K562 (cell line): Measurements from ENCODE around the gene CAPN7. TPM values are rescaled to one million over a fixed set of nuclear protein-coding genes. Genes with fewer than 3 reads are reported as not detected.

Source experiments
- ATF4 ChIP-seq: fragments of 450-650 bp; formaldehyde crosslinking; IDR thresholded peaks from 2 replicates; pipeline ENCODE4 v1.4.0; 2022; ENCODE audit warnings: mild to moderate bottlenecking, moderate library complexity
- BHLHE40 ChIP-seq: IDR thresholded peaks from 2 replicates; pipeline ENCODE4 v1.6.1; 2011; ENCODE audit warnings: low read length, improper control_type of control experiment
- EP300 ChIP-seq: IDR thresholded peaks from 2 replicates; pipeline ENCODE4 v1.6.1; 2012; ENCODE audit warnings: low read length, improper control_type of control experiment
- HCFC1 ChIP-seq: IDR thresholded peaks from 2 replicates; pipeline ENCODE4 v1.6.1; 2012; ENCODE audit warnings: low read depth, low read length, improper control_type of control experiment
- HDAC2 ChIP-seq: fragments of 450-650 bp; IDR thresholded peaks from 2 replicates; pipeline ENCODE4 v1.6.1; 2016; ENCODE audit warnings: mild to moderate bottlenecking
- HMGXB4 ChIP-seq: sonication (generic); formaldehyde crosslinking; IDR thresholded peaks from 2 replicates; pipeline ENCODE4 v1.8.1; 2023; ENCODE audit warnings: mild to moderate bottlenecking, missing genetic modification reagents
- JUNB ChIP-seq: fragments of 450-650 bp; formaldehyde crosslinking; conservative IDR thresholded peaks from 2 replicates; pipeline ENCODE4 v1.4.0; 2020; ENCODE audit warnings: mild to moderate bottlenecking
- KAT7 ChIP-seq: sonication (generic); formaldehyde crosslinking; IDR thresholded peaks from 2 replicates; pipeline ENCODE4 v1.8.0; 2022; ENCODE audit warnings: missing genetic modification reagents, mild to moderate bottlenecking, borderline replicate concordance
- KDM5B ChIP-seq: fragments of 200-600 bp; sonication (generic); IDR thresholded peaks from 2 replicates; pipeline ENCODE4 v1.6.1; 2012; ENCODE audit warnings: low read depth, mild to moderate bottlenecking, moderate library complexity, low read length, control low read depth, inconsistent platforms; ENCODE audit not compliant: insufficient replicate concordance
- KLF16 ChIP-seq: IDR thresholded peaks from 2 replicates; pipeline ENCODE4 v1.6.1; 2016; ENCODE audit warnings: antibody characterized with exemption
- MEF2A ChIP-seq: IDR thresholded peaks from 2 replicates; pipeline ENCODE4 v1.6.1; 2011; ENCODE audit warnings: low read depth, mild to moderate bottlenecking, low read length, moderate library complexity; ENCODE audit not compliant: control insufficient read depth
- MTA3 ChIP-seq: fragments of 450-650 bp; formaldehyde crosslinking; IDR thresholded peaks from 2 replicates; pipeline ENCODE4 v1.6.1; 2017; ENCODE audit warnings: mild to moderate bottlenecking, borderline replicate concordance
- MTF1 ChIP-seq: fragments of 250-450 bp; sonication (Bioruptor Pico); IDR thresholded peaks from 2 replicates; pipeline ENCODE4 v1.9.0; 2021; ENCODE audit warnings: moderate library complexity, mild to moderate bottlenecking, inconsistent platforms, borderline replicate concordance
- NCOA4 ChIP-seq: fragments of 450-650 bp; IDR thresholded peaks from 2 replicates; pipeline ENCODE4 v1.6.1; 2018; ENCODE audit warnings: mild to moderate bottlenecking; ENCODE audit not compliant: partially characterized antibody
- NR2F6 ChIP-seq: fragments of 450-650 bp; formaldehyde crosslinking; IDR thresholded peaks from 2 replicates; pipeline ENCODE4 v1.4.0; 2020; ENCODE audit warnings: mild to moderate bottlenecking
- PKNOX1 ChIP-seq: fragments of 450-650 bp; IDR thresholded peaks from 2 replicates; pipeline ENCODE4 v1.6.1; 2016
- SAFB ChIP-seq: fragments of 200-400 bp; formaldehyde crosslinking; IDR thresholded peaks from 2 replicates; pipeline ENCODE4 v1.6.1; 2017; ENCODE audit warnings: low read depth, low read length, borderline replicate concordance
- SIN3A ChIP-seq, 2 experiments: fragments of 150-350 bp in 1 of 2; IDR thresholded peaks; 2 replicates each; pipeline ENCODE4 v1.6.1; 2011 to 2016; ENCODE audit warnings: borderline replicate concordance in 2 of 2, low read depth in 2 of 2, low read length in 2 of 2, mild to moderate bottlenecking in 2 of 2, moderate library complexity in 2 of 2; ENCODE audit not compliant: control insufficient read depth in 1 of 2
- SMAD4 ChIP-seq: fragments of 250-450 bp; sonication (Bioruptor Pico); conservative IDR thresholded peaks from 2 replicates; pipeline ENCODE4 v1.8.0; 2021; ENCODE audit warnings: inconsistent platforms, mild to moderate bottlenecking, moderate library complexity
- TARDBP ChIP-seq: fragments of 450-650 bp; IDR thresholded peaks from 2 replicates; pipeline ENCODE4 v1.6.1; 2016
- THRAP3 ChIP-seq: fragments of 450-650 bp; IDR thresholded peaks from 2 replicates; pipeline ENCODE4 v1.6.1; 2016; ENCODE audit warnings: mild to moderate bottlenecking, inconsistent platforms, borderline replicate concordance
- ZBTB7A ChIP-seq: IDR thresholded peaks from 2 replicates; pipeline ENCODE4 v1.6.1; 2011; ENCODE audit warnings: low read depth, mild to moderate bottlenecking, low read length, moderate library complexity, borderline replicate concordance; ENCODE audit not compliant: control insufficient read depth
- ZNF140 ChIP-seq: fragments of 250-450 bp; sonication (Bioruptor Pico); IDR thresholded peaks from 2 replicates; pipeline ENCODE4 v1.8.0; 2021; ENCODE audit warnings: moderate library complexity, mild to moderate bottlenecking, inconsistent platforms
- ZNF23 ChIP-seq: fragments of 250-450 bp; sonication (Bioruptor Pico); IDR thresholded peaks from 2 replicates; pipeline ENCODE4 v1.4.0; 2020; ENCODE audit warnings: mild to moderate bottlenecking
- ZNF232 ChIP-seq: sonication (generic); formaldehyde crosslinking; IDR thresholded peaks from 2 replicates; pipeline ENCODE4 v1.8.0; 2022; ENCODE audit warnings: mild to moderate bottlenecking, missing genetic modification reagents
- ZNF696 ChIP-seq: fragments of 250-450 bp; sonication (Bioruptor Pico); conservative IDR thresholded peaks from 2 replicates; pipeline ENCODE4 v1.4.0; 2020; ENCODE audit warnings: mild to moderate bottlenecking, moderate library complexity
- ZNF830 ChIP-seq: fragments of 250-450 bp; sonication (Bioruptor Pico); IDR thresholded peaks from 2 replicates; pipeline ENCODE4 v1.5.0; 2021; ENCODE audit warnings: mild to moderate bottlenecking
- polyA plus RNA-seq, 8 experiments: library from polyadenylated mRNA; depleted of rRNA in 4 of 8; stranded (reverse) in 5 of 8; unstranded in 3 of 8; fragments of >200 nt; fragmentation: Nextera tagmentation in 2 of 8; fragmentation: Illumina TruSeq in 1 of 8; extraction: Ambion mirVana in 2 of 8; extraction: Trizol in 1 of 8; gene quantifications; 2 replicates each; pipeline versions ENCODE4 v1.2.1 to v1.2.3, GENCODE V29; 2011 to 2014; ENCODE audit warnings: inconsistent platforms in 1 of 8, missing spikeins in 1 of 8
- total RNA-seq, 7 experiments: library from RNA; depleted of rRNA in 6 of 7; stranded (reverse); fragments of >200 nt in 6 of 7; fragmentation: Illumina TruSeq in 2 of 7; extraction: Trizol in 2 of 7; gene quantifications; 2 replicates each; pipeline versions ENCODE4 v1.2.1 to v1.2.3, GENCODE V29; 2011 to 2021; ENCODE audit warnings: low replicate concordance in 1 of 7

Gene CAPN7
- total and polyA plus RNA-seq, 9 of the 15 experiments (the other 6 are each of a cell fraction or from before 2014, with no cell fraction given) = 6.5 to 42.7 (median 32.7) TPM

- TF ChIP-seq ZNF23 (no peak), ZBTB7A (peak; percentile 91), SAFB (peak; percentile 84), HDAC2 (no peak), NR2F6 (peak; percentile 75; the same call in 1 of the 2 replicates), KDM5B (peak; percentile 94), NCOA4 (no peak), EP300 (no peak), PKNOX1 (no peak), ZNF232 (peak; percentile 94), SMAD4 (CRISPR knock-in tag) (peak; percentile 86), ZNF140 (CRISPR knock-in tag) (no peak), HMGXB4 (CRISPR knock-in tag) (peak; percentile 63; the same call in 1 of the 2 replicates), KLF16 (no peak), ATF4 (peak; percentile 48; the same call in 1 of the 2 replicates), BHLHE40 (peak; percentile 99), TARDBP (peak; percentile 88), ZNF830 (CRISPR knock-in tag) (no peak), THRAP3 (no peak), MTF1 (CRISPR knock-in tag) (no peak), ZNF696 (CRISPR knock-in tag) (no peak), HCFC1 (peak; percentile 50; the same call in 1 of the 2 replicates), JUNB (CRISPR knock-in tag) (0 out of 2 replicates have a peak, but pooled peaks have one; percentile 11), KAT7 (peak; percentile 90), MTA3 (peak; percentile 92), SIN3A (IDR thresholded peaks at IDR 0.05; ENCODE audit: borderline replicate concordance in 2 of 2, control insufficient read depth in 1 of 2, low read depth in 2 of 2, low read length in 2 of 2) (peak; percentile 82 to 88; a peak in 3 of 4 replicates), MEF2A (no peak)
These were observed at the start of gene CAPN7 (continued) for GRCh38 chr3:15205934-15206661.
